Measurements from ENCODE around the gene EHBP1. TPM values are rescaled to one million over a fixed set of nuclear protein-coding genes. Genes with fewer than 3 reads are reported as not detected.

The EHBP1 gene
- total RNA-seq, 2 donors from 2014 or later, result 34.6 to 49.8 TPM

- no peak overlapping the region for H3K4me3 ChIP-seq (ENCODE audit: low read length)
- no peaks in the 10 kb centered on the region for H3K36me3 ChIP-seq (ENCODE audit: control insufficient read depth, insufficient read depth, low read length)
- Mint-ChIP-seq H3K4me1 (no peaks in the 10 kb centered on the region), H3K9me3 (no peaks in the 10 kb centered on the region), H3K4me3 (no peak overlapping the region), H3K27me3 (ENCODE audit: insufficient read depth) (no peaks in the 10 kb centered on the region), H3K27ac (no peak overlapping the region), H3K36me3 (ENCODE audit: low read depth) (no peaks in the 10 kb centered on the region)
- no peak overlapping the region for H3K9ac ChIP-seq (ENCODE audit: extremely low read depth, low read length, poor library complexity, severe bottlenecking)
- H3K9me3 ChIP-seq (ENCODE audit: control insufficient read depth, low read length), result no peaks in the 10 kb centered on the region
- WGBS, 2 experiments (ENCODE audit: insufficient coverage in 1 of 2, insufficient read length in 1 of 2), result no CpG with 5 or more reads among the region's 2 CpGs
- H3K27me3 ChIP-seq (ENCODE audit: control insufficient read depth, insufficient read depth, low read length, poor library complexity, severe bottlenecking), result no peaks in the 10 kb centered on the region
- no peak for TF ChIP-seq CTCF (conservative IDR thresholded peaks at IDR 0.05)
- DNase-seq, result no peak
- H3K27ac ChIP-seq (ENCODE audit: low read depth, low read length), result no peak overlapping the region
- no peaks in the 10 kb centered on the region for H3K4me1 ChIP-seq (ENCODE audit: control insufficient read depth, insufficient read depth, low read length)
These were observed 43.4 kb upstream of the EHBP1 start for GRCh38 chr2:62662131-62662530.

DNA sequence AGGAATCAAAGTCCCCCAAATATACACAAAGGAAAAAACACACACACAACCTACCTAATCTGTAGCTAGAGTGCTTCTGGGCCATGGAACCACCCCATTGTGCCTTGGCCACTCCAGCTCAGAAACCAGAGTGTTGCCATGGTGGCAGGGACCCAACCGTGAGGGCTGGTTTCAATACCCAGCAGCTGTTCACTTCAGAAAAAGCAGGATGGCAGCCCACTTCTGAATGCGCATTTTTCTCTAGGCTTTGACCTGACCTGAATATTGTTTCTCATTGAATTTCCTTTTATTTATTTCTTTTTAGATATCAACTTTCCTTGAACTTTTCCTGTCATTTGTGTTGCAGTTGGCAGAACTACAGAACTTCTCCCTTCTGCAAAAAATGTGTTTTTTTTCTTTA is 43.0 kb upstream of the EHBP1 start:
- H3K9ac ChIP-seq (ENCODE audit: extremely low read depth, low read length, poor library complexity, severe bottlenecking), result no peak overlapping the region
- no peak overlapping the region for H3K4me3 ChIP-seq (ENCODE audit: low read length)
- DNase-seq, result no peak
- H3K27me3 ChIP-seq (ENCODE audit: control insufficient read depth, insufficient read depth, low read length, poor library complexity, severe bottlenecking), result no peaks in the 10 kb centered on the region
- WGBS, 2 experiments (ENCODE audit: insufficient coverage in 1 of 2, insufficient read length in 1 of 2), result 71 to 81% methylated on average over 2 of the region's 2 CpGs
- Mint-ChIP-seq H3K4me1 (no peaks in the 10 kb centered on the region), H3K4me3 (no peak overlapping the region), H3K27me3 (ENCODE audit: insufficient read depth) (no peaks in the 10 kb centered on the region), H3K9me3 (no peaks in the 10 kb centered on the region), H3K27ac (no peak overlapping the region), H3K36me3 (ENCODE audit: low read depth) (no peaks in the 10 kb centered on the region)
- H3K4me1 ChIP-seq (ENCODE audit: control insufficient read depth, insufficient read depth, low read length), result no peaks in the 10 kb centered on the region
- no peaks in the 10 kb centered on the region for H3K9me3 ChIP-seq (ENCODE audit: control insufficient read depth, low read length)
- no peak overlapping the region for H3K27ac ChIP-seq (ENCODE audit: low read depth, low read length)
- H3K36me3 ChIP-seq (ENCODE audit: control insufficient read depth, insufficient read depth, low read length), result no peaks in the 10 kb centered on the region
- no peak for TF ChIP-seq CTCF (conservative IDR thresholded peaks at IDR 0.05)

GRCh38 chr2:62663411-62663810 is 42.1 kb upstream of the EHBP1 start:
- no peak overlapping the region for H3K27ac ChIP-seq (ENCODE audit: low read depth, low read length)
- H3K27me3 ChIP-seq (ENCODE audit: control insufficient read depth, insufficient read depth, low read length, poor library complexity, severe bottlenecking), result no peaks in the 10 kb centered on the region
- no peaks in the 10 kb centered on the region for H3K4me1 ChIP-seq (ENCODE audit: control insufficient read depth, insufficient read depth, low read length)
- no peak for TF ChIP-seq CTCF (conservative IDR thresholded peaks at IDR 0.05)
- Mint-ChIP-seq H3K4me3 (no peak overlapping the region), H3K27me3 (ENCODE audit: insufficient read depth) (no peaks in the 10 kb centered on the region), H3K36me3 (ENCODE audit: low read depth) (no peaks in the 10 kb centered on the region), H3K4me1 (no peaks in the 10 kb centered on the region), H3K27ac (no peak overlapping the region), H3K9me3 (no peaks in the 10 kb centered on the region)
- no peaks in the 10 kb centered on the region for H3K9me3 ChIP-seq (ENCODE audit: control insufficient read depth, low read length)
- no peak overlapping the region for H3K4me3 ChIP-seq (ENCODE audit: low read length)
- no peak for DNase-seq
- H3K36me3 ChIP-seq (ENCODE audit: control insufficient read depth, insufficient read depth, low read length), result no peaks in the 10 kb centered on the region
- no peak overlapping the region for H3K9ac ChIP-seq (ENCODE audit: extremely low read depth, low read length, poor library complexity, severe bottlenecking)

All from endodermal cell (in vitro differentiated cells).